Epithelial cell of esophagus (primary cell): ENCODE data around the gene CCBE1.
A peak's percentile ranks its signal among the peaks of the same experiment; 100 is the strongest.

Experiments used
- DNase-seq: peaks from one replicate; pipeline ENCODE4 v3.0.0; 2010; ENCODE audit warnings: low read depth
- H3K4me3 ChIP-seq: 2 replicates; pipeline ENCODE4 v1.5.1; 2011; ENCODE audit warnings: mild to moderate bottlenecking, low read length, control low read depth
- CTCF ChIP-seq: IDR thresholded peaks from 2 replicates; pipeline ENCODE4 v1.5.1; 2011; ENCODE audit warnings: low read depth, mild to moderate bottlenecking, low read length, control low read depth, inconsistent platforms; ENCODE audit not compliant: insufficient read depth; ENCODE audit errors: missing control alignments

The CCBE1 gene

GRCh38 chr18:59466980-59467379 is 230.2 kb downstream of the CCBE1 start:
- no peak overlapping the region for H3K4me3 ChIP-seq
- no peak for DNase-seq
- TF ChIP-seq CTCF: no peak

GRCh38 chr18:59464486-59464885 is 232.7 kb downstream of the CCBE1 start:
- H3K4me3 ChIP-seq: no peak overlapping the region
- TF ChIP-seq CTCF: no peak
- DNase-seq: no peak

GRCh38 chr18:59461171-59461570 is 236.1 kb downstream of the CCBE1 start:
- peak; percentile 70 for DNase-seq
- TF ChIP-seq CTCF: no peak
- H3K4me3 ChIP-seq: no peak overlapping the region

- DNase-seq: no peak
- TF ChIP-seq CTCF: no peak
- no peak overlapping the region for H3K4me3 ChIP-seq
These were observed 237.2 kb downstream of the CCBE1 start for GRCh38 chr18:59460072-59460420.

GRCh38 chr18:59459369-59460071 is 237.7 kb downstream of the CCBE1 start:
- peak; percentile 58 for DNase-seq
- H3K4me3 ChIP-seq: no peak overlapping the region
- peak; percentile 55 for TF ChIP-seq CTCF

- no peak overlapping the region for H3K4me3 ChIP-seq
- TF ChIP-seq CTCF: no peak
- no peak for DNase-seq
These were observed 238.6 kb downstream of the CCBE1 start for GRCh38 chr18:59458575-59458974.

- no peak for TF ChIP-seq CTCF
- no peak overlapping the region for H3K4me3 ChIP-seq
- DNase-seq: no peak
These were observed 240.6 kb downstream of the CCBE1 start for GRCh38 chr18:59456657-59457056.
